H9 (cell line): ENCODE data around the gene NTSR1. TPM values are rescaled to one million over a fixed set of nuclear protein-coding genes. Genes with fewer than 3 reads are reported as not detected.

Experiments used
- DNase-seq: peaks from one replicate; pipeline ENCODE4 v3.0.0-alpha.2; 2017
- H2AFZ ChIP-seq: one replicate; pipeline ENCODE4 v1.6.1; 2013; ENCODE audit warnings: mild to moderate bottlenecking, low read length, control low read depth, moderate library complexity
- H2AK5ac ChIP-seq: 2 replicates; pipeline ENCODE4 v1.6.1; 2013; ENCODE audit warnings: low read length, control low read depth, mixed read lengths; ENCODE audit not compliant: insufficient read length
- H2BK120ac ChIP-seq: one replicate; pipeline ENCODE4 v1.6.1; 2013; ENCODE audit warnings: low read depth, mild to moderate bottlenecking, low read length, control low read depth, inconsistent platforms; ENCODE audit not compliant: poor library complexity, severe bottlenecking
- H2BK12ac ChIP-seq: 2 replicates; pipeline ENCODE4 v1.6.1; 2013; ENCODE audit warnings: low read length, control low read depth, mixed read lengths, low read depth; ENCODE audit not compliant: insufficient read length
- H2BK15ac ChIP-seq: 2 replicates; pipeline ENCODE4 v1.6.1; 2013; ENCODE audit warnings: low read depth, low read length, control low read depth
- H2BK20ac ChIP-seq: one replicate; pipeline ENCODE4 v1.6.1; 2013; ENCODE audit warnings: low read depth, mild to moderate bottlenecking, low read length, control low read depth, inconsistent platforms; ENCODE audit not compliant: poor library complexity, severe bottlenecking
- H2BK5ac ChIP-seq: 2 replicates; pipeline ENCODE4 v1.6.1; 2013; ENCODE audit warnings: low read length, control low read depth, mixed read lengths; ENCODE audit not compliant: insufficient read length
- H3K14ac ChIP-seq: 2 replicates; pipeline ENCODE4 v1.6.1; 2013; ENCODE audit warnings: low read length, control low read depth; ENCODE audit not compliant: insufficient read depth
- H3K18ac ChIP-seq: 2 replicates; pipeline ENCODE4 v1.6.1; 2013; ENCODE audit warnings: low read depth, mild to moderate bottlenecking, mixed read lengths, low read length, control low read depth; ENCODE audit not compliant: insufficient read length
- H3K23ac ChIP-seq: 2 replicates; pipeline ENCODE4 v1.6.1; 2013; ENCODE audit warnings: low read length, control low read depth, mixed read lengths, low read depth; ENCODE audit not compliant: insufficient read length
- H3K23me2 ChIP-seq: 2 replicates; pipeline ENCODE4 v1.6.1; 2013; ENCODE audit warnings: low read depth, mild to moderate bottlenecking, mixed read lengths, low read length, control low read depth; ENCODE audit not compliant: insufficient read length, poor library complexity, severe bottlenecking
- H3K27ac ChIP-seq: 2 replicates; pipeline ENCODE4 v1.5.1; 2013; ENCODE audit warnings: low read length, control low read depth, mixed read lengths, low read depth; ENCODE audit not compliant: insufficient read length
- H3K27me3 ChIP-seq: 2 replicates; pipeline ENCODE4 v1.6.1; 2013; ENCODE audit warnings: low read length, control low read depth, inconsistent platforms; ENCODE audit not compliant: insufficient read depth
- H3K4ac ChIP-seq: 2 replicates; pipeline ENCODE4 v1.6.1; 2013; ENCODE audit warnings: low read depth, mild to moderate bottlenecking, control low read depth, inconsistent platforms, low read length, moderate library complexity
- H3K4me1 ChIP-seq: 2 replicates; pipeline ENCODE4 v1.6.1; 2013; ENCODE audit warnings: low read length, control low read depth, inconsistent platforms; ENCODE audit not compliant: insufficient read depth
- H3K4me2 ChIP-seq: 2 replicates; pipeline ENCODE4 v1.6.1; 2013; ENCODE audit warnings: low read length, control low read depth, mixed read lengths; ENCODE audit not compliant: insufficient read length, insufficient read depth
- H3K56ac ChIP-seq: 2 replicates; pipeline ENCODE4 v1.6.1; 2013; ENCODE audit warnings: low read depth, mild to moderate bottlenecking, mixed read lengths, low read length, control low read depth; ENCODE audit not compliant: insufficient read length
- H3K79me1 ChIP-seq: 2 replicates; pipeline ENCODE4 v1.6.1; 2013; ENCODE audit warnings: low read depth, mild to moderate bottlenecking, moderate library complexity, low read length, control low read depth, inconsistent platforms; ENCODE audit not compliant: insufficient read depth, poor library complexity, severe bottlenecking
- H3K79me2 ChIP-seq: 2 replicates; pipeline ENCODE4 v1.6.1; 2013; ENCODE audit warnings: low read length, control low read depth, inconsistent platforms; ENCODE audit not compliant: insufficient read depth
- H3K9ac ChIP-seq: 2 replicates; pipeline ENCODE4 v1.6.1; 2013; ENCODE audit warnings: low read length, control low read depth, mixed read lengths; ENCODE audit not compliant: insufficient read length; ENCODE audit errors: extremely low read depth
- H3K9me3 ChIP-seq: one replicate; pipeline ENCODE4 v1.6.1; 2013; ENCODE audit warnings: low read depth, low read length, inconsistent platforms; ENCODE audit not compliant: control insufficient read depth
- H3T11ph ChIP-seq: one replicate; pipeline ENCODE4 v1.6.1; 2013; ENCODE audit warnings: mild to moderate bottlenecking, low read length, control low read depth, inconsistent platforms
- H4K20me1 ChIP-seq: one replicate; pipeline ENCODE4 v1.6.1; 2013; ENCODE audit not compliant: control insufficient read depth, insufficient read length, insufficient read depth
- H4K5ac ChIP-seq: 2 replicates; pipeline ENCODE4 v1.6.1; 2013; ENCODE audit warnings: low read depth, mild to moderate bottlenecking, mixed read lengths, low read length, control low read depth; ENCODE audit not compliant: insufficient read length
- H4K8ac ChIP-seq: replicated peaks from 2 replicates; pipeline ENCODE4 v1.6.1; 2013; ENCODE audit warnings: low read length, control low read depth, mixed read lengths, low read depth; ENCODE audit not compliant: insufficient read length
- H4K91ac ChIP-seq: 2 replicates; pipeline ENCODE4 v1.6.1; 2013; ENCODE audit warnings: low read depth, mild to moderate bottlenecking, moderate library complexity, mixed read lengths, low read length, control low read depth; ENCODE audit not compliant: insufficient read length
- H3K27ac Mint-ChIP-seq, 3 experiments: 2 replicates in 2 of 3; 3 replicates in 1 of 3; pipeline ENCODE4 v1.8.0; 2020 to 2021; ENCODE audit warnings: mixed read lengths in 3 of 3, mild to moderate bottlenecking in 1 of 3, moderate library complexity in 1 of 3
- H3K27me3 Mint-ChIP-seq: 2 replicates; pipeline ENCODE4 v1.8.0; 2021; ENCODE audit warnings: low read depth, mild to moderate bottlenecking, moderate library complexity, mixed read lengths
- H3K36me3 Mint-ChIP-seq, 3 experiments: 2 replicates in 2 of 3; 3 replicates in 1 of 3; pipeline ENCODE4 v1.8.0; 2020 to 2021; ENCODE audit warnings: low read depth in 3 of 3, mixed read lengths in 3 of 3; ENCODE audit not compliant: insufficient read depth in 1 of 3
- H3K4me1 Mint-ChIP-seq, 2 experiments: 2 replicates each; pipeline ENCODE4 v1.8.0; 2020; ENCODE audit warnings: mixed read lengths in 2 of 2
- H3K4me3 Mint-ChIP-seq, 2 experiments: 2 replicates in 1 of 2; 3 replicates in 1 of 2; pipeline ENCODE4 v1.8.0; 2020 to 2021; ENCODE audit warnings: mild to moderate bottlenecking in 2 of 2, mixed read lengths in 2 of 2, moderate library complexity in 1 of 2
- H3K9me3 Mint-ChIP-seq, 2 experiments: 2 replicates in 1 of 2; 3 replicates in 1 of 2; pipeline ENCODE4 v1.8.0; 2020; ENCODE audit warnings: mild to moderate bottlenecking in 2 of 2, mixed read lengths in 2 of 2, moderate library complexity in 1 of 2
- CTCF ChIP-seq: fragments of 200-600 bp; sonication (generic); conservative IDR thresholded peaks from 3 replicates; pipeline ENCODE4 v1.8.0; 2021; ENCODE audit warnings: antibody characterized with exemption, mild to moderate bottlenecking
- WGBS: extraction: QIAGEN DNeasy Blood & Tissue Kit; methylation state at CpG from one replicate; pipeline ENCODE4 v1.1.7; 2013; ENCODE audit warnings: missing lambda C conversion rate, low lambda C conversion rate, mixed read lengths; ENCODE audit not compliant: insufficient read length; ENCODE audit errors: extremely low coverage; 5-methylcytosine and 5-hydroxymethylcytosine counted together
- total RNA-seq: library from RNA; stranded (reverse); gene quantifications from 2 replicates; pipeline ENCODE4 v1.2.1, GENCODE V29; 2021

The NTSR1 gene
- total RNA-seq, 1 experiment from 2014 or later: 0.11 TPM

- H2BK15ac ChIP-seq: no peak overlapping the region
- H4K20me1 ChIP-seq: no peaks in the 10 kb centered on the region
- no peak overlapping the region for H3K4me2 ChIP-seq
- Mint-ChIP-seq H3K4me3 (no peak overlapping the region), H3K9me3 (no peaks in the 10 kb centered on the region; a peak in 1 of 5 replicates), H3K27ac (no peak overlapping the region; a peak in 1 of 7 replicates), H3K4me1 (peaks cover 14 to 16% of the 10 kb centered on the region in 2 experiments), H3K36me3 (no peaks in the 10 kb centered on the region), H3K27me3 (peaks cover 5% of the 10 kb centered on the region)
- H3K79me1 ChIP-seq: no peaks in the 10 kb centered on the region
- no peak overlapping the region for H3K4ac ChIP-seq
- no peak overlapping the region for H3K27ac ChIP-seq
- H3T11ph ChIP-seq: no peak overlapping the region
- H2BK12ac ChIP-seq: no peak overlapping the region
- H3K23me2 ChIP-seq: no peaks in the 10 kb centered on the region
- no peak overlapping the region for H2AK5ac ChIP-seq
- no peak overlapping the region for H2BK120ac ChIP-seq
- no peak overlapping the region for H3K23ac ChIP-seq
- no peak overlapping the region for H4K8ac ChIP-seq
- no peak overlapping the region for H3K56ac ChIP-seq
- no peak overlapping the region for H3K9ac ChIP-seq
- H4K91ac ChIP-seq: no peak overlapping the region
- H3K4me1 ChIP-seq: no peaks in the 10 kb centered on the region
- no peak overlapping the region for H2BK20ac ChIP-seq
- H4K5ac ChIP-seq: no peak overlapping the region
- no peak for TF ChIP-seq CTCF
- no peak overlapping the region for H2AFZ ChIP-seq
- DNase-seq: no peak
- no peaks in the 10 kb centered on the region for H3K27me3 ChIP-seq
- WGBS: no CpG with 5 or more reads among the region's 11 CpGs
- H3K18ac ChIP-seq: no peak overlapping the region
- H2BK5ac ChIP-seq: no peak overlapping the region
- no peak overlapping the region for H3K14ac ChIP-seq
- H3K79me2 ChIP-seq: no peaks in the 10 kb centered on the region
- H3K9me3 ChIP-seq: no peaks in the 10 kb centered on the region
These were observed 20.6 kb upstream of the NTSR1 start for GRCh38 chr20:62688083-62688482.
